ENCODE measurements around the gene NEO1. TPM values are rescaled to one million over a fixed set of nuclear protein-coding genes. Genes with fewer than 3 reads are reported as not detected.

The NEO1 gene
- total RNA-seq, 1 donor from 2014 or later = 136 TPM

GRCh38 chr15:73334086-73334485, 281.8 kb downstream of the NEO1 start:
- TF ChIP-seq, protein P1, sequence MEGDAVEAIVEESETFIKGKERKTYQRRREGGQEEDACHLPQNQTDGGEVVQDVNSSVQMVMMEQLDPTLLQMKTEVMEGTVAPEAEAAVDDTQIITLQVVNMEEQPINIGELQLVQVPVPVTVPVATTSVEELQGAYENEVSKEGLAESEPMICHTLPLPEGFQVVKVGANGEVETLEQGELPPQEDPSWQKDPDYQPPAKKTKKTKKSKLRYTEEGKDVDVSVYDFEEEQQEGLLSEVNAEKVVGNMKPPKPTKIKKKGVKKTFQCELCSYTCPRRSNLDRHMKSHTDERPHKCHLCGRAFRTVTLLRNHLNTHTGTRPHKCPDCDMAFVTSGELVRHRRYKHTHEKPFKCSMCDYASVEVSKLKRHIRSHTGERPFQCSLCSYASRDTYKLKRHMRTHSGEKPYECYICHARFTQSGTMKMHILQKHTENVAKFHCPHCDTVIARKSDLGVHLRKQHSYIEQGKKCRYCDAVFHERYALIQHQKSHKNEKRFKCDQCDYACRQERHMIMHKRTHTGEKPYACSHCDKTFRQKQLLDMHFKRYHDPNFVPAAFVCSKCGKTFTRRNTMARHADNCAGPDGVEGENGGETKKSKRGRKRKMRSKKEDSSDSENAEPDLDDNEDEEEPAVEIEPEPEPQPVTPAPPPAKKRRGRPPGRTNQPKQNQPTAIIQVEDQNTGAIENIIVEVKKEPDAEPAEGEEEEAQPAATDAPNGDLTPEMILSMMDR (IDR thresholded peaks at IDR 0.05; ENCODE audit: unreplicated experiment) = no peak
- no peak overlapping the region for H3K4me3 Mint-ChIP-seq
- no peak for DNase-seq (ENCODE audit: low spot score in 2 of 2, unreplicated experiment in 2 of 2)
- H3K27ac Mint-ChIP-seq = no peak overlapping the region
- H3K36me3 Mint-ChIP-seq = no peaks in the 10 kb centered on the region
- no peaks in the 10 kb centered on the region for H3K9me3 Mint-ChIP-seq
- H3K27me3 Mint-ChIP-seq (ENCODE audit: low read depth) = peaks cover 3% of the 10 kb centered on the region
- no peaks in the 10 kb centered on the region for H3K4me1 Mint-ChIP-seq

DNA sequence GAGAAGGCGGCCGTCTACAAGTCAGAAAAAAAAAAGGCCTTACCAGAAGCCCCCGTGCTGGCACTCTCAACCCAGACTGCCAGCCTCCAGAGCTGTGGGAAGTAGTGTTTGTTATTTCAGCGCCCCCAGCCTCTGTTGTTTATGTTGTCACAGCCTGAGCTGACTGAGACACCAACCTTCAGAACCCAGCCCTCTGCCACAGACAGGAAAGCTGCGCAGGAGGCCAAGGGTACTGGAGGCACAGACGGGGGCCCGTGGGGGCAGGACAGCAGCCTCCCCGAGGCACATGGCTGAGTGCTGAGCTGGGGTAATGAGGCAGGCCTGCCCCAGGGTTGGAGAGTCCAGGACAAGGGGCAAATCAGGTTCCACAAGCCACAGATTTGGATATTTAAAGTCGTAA, 282.8 kb downstream of the NEO1 start:
- no peaks in the 10 kb centered on the region for H3K4me1 Mint-ChIP-seq
- no peak for DNase-seq (ENCODE audit: low spot score in 2 of 2, unreplicated experiment in 2 of 2)
- H3K36me3 Mint-ChIP-seq = no peaks in the 10 kb centered on the region
- H3K27me3 Mint-ChIP-seq (ENCODE audit: low read depth) = peaks cover 3% of the 10 kb centered on the region
- no peaks in the 10 kb centered on the region for H3K9me3 Mint-ChIP-seq
- no peak overlapping the region for H3K4me3 Mint-ChIP-seq
- TF ChIP-seq, protein P1 (IDR thresholded peaks at IDR 0.05; ENCODE audit: unreplicated experiment) = no peak
- no peak overlapping the region for H3K27ac Mint-ChIP-seq

DNA sequence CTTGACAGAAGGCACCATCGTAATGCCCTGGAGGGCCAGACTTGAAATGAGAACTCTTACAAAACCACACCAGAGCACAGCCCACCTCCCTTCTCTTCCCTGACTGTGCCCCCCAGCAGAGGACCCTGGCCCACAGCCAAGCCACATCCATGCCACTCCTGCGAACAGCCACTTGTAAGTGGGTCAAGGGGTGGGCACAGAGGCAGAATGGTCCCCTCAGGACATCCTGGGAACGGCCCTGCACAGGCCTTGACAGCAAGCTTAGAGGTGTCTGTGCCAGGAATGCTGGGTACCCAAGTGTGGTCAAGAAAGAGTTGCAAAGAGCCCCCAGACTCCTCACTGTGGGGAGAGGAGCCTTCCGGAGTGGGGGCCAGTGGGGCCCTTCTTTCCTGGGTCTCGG, 283.2 kb downstream of the NEO1 start:
- H3K27ac Mint-ChIP-seq = no peak overlapping the region
- TF ChIP-seq, protein P1 (IDR thresholded peaks at IDR 0.05; ENCODE audit: unreplicated experiment) = no peak
- H3K9me3 Mint-ChIP-seq = no peaks in the 10 kb centered on the region
- H3K4me1 Mint-ChIP-seq = no peaks in the 10 kb centered on the region
- H3K36me3 Mint-ChIP-seq = no peaks in the 10 kb centered on the region
- no peak for DNase-seq (ENCODE audit: low spot score in 2 of 2, unreplicated experiment in 2 of 2)
- peaks cover 3% of the 10 kb centered on the region for H3K27me3 Mint-ChIP-seq (ENCODE audit: low read depth)
- H3K4me3 Mint-ChIP-seq = no peak overlapping the region

GRCh38 chr15:73336756-73337155, 284.5 kb downstream of the NEO1 start:
- H3K9me3 Mint-ChIP-seq = no peaks in the 10 kb centered on the region
- peaks cover 3% of the 10 kb centered on the region for H3K27me3 Mint-ChIP-seq (ENCODE audit: low read depth)
- no peaks in the 10 kb centered on the region for H3K36me3 Mint-ChIP-seq
- no peaks in the 10 kb centered on the region for H3K4me1 Mint-ChIP-seq
- no peak overlapping the region for H3K4me3 Mint-ChIP-seq
- TF ChIP-seq, protein P1 (IDR thresholded peaks at IDR 0.05; ENCODE audit: unreplicated experiment) = no peak
- no peak overlapping the region for H3K27ac Mint-ChIP-seq
- no peak for DNase-seq (ENCODE audit: low spot score in 2 of 2, unreplicated experiment in 2 of 2)

DNA sequence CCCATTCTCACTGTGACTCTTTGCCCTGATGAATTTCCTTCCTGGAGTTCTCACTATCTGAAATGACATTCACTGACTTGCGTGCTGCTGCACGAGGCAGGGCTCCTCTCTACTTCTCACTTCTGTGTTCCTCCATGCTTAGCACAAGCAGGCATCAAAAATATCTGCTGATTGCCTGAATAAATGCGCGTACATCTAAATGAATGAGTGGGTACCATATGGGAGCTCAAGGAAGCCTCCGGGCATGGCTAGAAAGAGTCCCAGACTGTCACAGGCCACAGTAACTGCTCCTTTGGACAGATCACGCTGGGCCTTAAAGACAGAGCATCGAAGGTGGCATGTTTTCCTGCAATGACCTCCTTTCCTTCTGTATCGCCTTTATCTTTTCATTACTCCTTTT, 284.9 kb downstream of the NEO1 start:
- Mint-ChIP-seq H3K4me1 (no peaks in the 10 kb centered on the region), H3K27me3 (ENCODE audit: low read depth) (peaks cover 3% of the 10 kb centered on the region), H3K27ac (no peak overlapping the region), H3K36me3 (no peaks in the 10 kb centered on the region), H3K4me3 (no peak overlapping the region), H3K9me3 (no peaks in the 10 kb centered on the region)
- DNase-seq (ENCODE audit: low spot score in 2 of 2, unreplicated experiment in 2 of 2) = no peak
- TF ChIP-seq, protein P1 (IDR thresholded peaks at IDR 0.05; ENCODE audit: unreplicated experiment) = no peak

DNA sequence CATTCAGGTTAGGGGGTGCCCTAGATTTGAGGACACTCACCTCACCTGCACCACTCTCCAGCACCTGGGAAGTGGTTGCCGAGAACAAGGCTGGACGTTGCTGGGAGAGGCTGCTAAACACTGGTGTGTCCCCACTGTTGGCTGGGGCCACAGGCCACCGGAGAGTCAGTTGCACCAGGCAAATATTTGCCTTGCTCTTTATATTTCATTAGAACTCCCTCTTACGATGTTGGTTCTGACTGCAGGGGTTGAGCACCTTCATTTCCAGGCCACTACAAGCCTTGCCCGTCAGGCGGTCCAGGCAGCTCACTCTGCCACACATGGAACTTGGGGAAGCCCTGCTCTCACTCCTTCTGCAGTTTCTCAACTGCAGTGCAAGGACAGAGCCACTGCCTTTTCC, 285.8 kb downstream of the NEO1 start:
- no peak for DNase-seq (ENCODE audit: low spot score in 2 of 2, unreplicated experiment in 2 of 2)
- Mint-ChIP-seq H3K4me1 (no peaks in the 10 kb centered on the region), H3K27me3 (ENCODE audit: low read depth) (peaks cover 3% of the 10 kb centered on the region), H3K36me3 (no peaks in the 10 kb centered on the region), H3K27ac (no peak overlapping the region), H3K9me3 (no peaks in the 10 kb centered on the region), H3K4me3 (no peak overlapping the region)
- TF ChIP-seq, protein P1 (IDR thresholded peaks at IDR 0.05; ENCODE audit: unreplicated experiment) = no peak
